CD14-positive monocyte (primary cell): Measurements from ENCODE around the gene GXYLT1. TPM values are rescaled to one million over a fixed set of nuclear protein-coding genes. Genes with fewer than 3 reads are reported as not detected.

Experiments used
- DNase-seq, 3 donors: peaks; one replicate each; pipeline ENCODE4 v3.0.0-alpha.2; 2011 to 2022
- H2AFZ ChIP-seq: 2 replicates; pipeline ENCODE4 v1.6.0; 2012; ENCODE audit warnings: mild to moderate bottlenecking, low read depth, low read length, inconsistent platforms; ENCODE audit not compliant: insufficient read depth, poor library complexity, severe bottlenecking
- H3K27ac ChIP-seq, 2 donors: 1 replicate in 1 of 2; 2 replicates in 1 of 2; pipeline ENCODE4 v1.5.1; 2012 to 2013; ENCODE audit warnings: low read length in 2 of 2, control low read depth in 1 of 2, inconsistent platforms in 1 of 2, low read depth in 1 of 2, mild to moderate bottlenecking in 1 of 2
- H3K27me3 ChIP-seq, 2 donors: one replicate each; pipeline versions ENCODE4 v1.6.0 to v1.6.1; 2011 to 2013; ENCODE audit warnings: low read length in 2 of 2; ENCODE audit not compliant: control insufficient read depth in 2 of 2, insufficient read depth in 2 of 2
- H3K36me3 ChIP-seq, 2 donors: replicated peaks in 1 of 2; 1 replicate in 1 of 2; 2 replicates in 1 of 2; pipeline versions ENCODE4 v1.5.1 to v1.6.1; 2012 to 2013; ENCODE audit warnings: low read length in 2 of 2, control low read depth in 1 of 2, inconsistent platforms in 1 of 2, mild to moderate bottlenecking in 1 of 2; ENCODE audit not compliant: insufficient read depth in 2 of 2, control insufficient read depth in 1 of 2
- H3K4me1 ChIP-seq, 2 donors: 1 replicate in 1 of 2; 2 replicates in 1 of 2; pipeline versions ENCODE4 v1.5.1 to v1.6.1; 2012 to 2013; ENCODE audit warnings: low read length in 2 of 2, control low read depth in 1 of 2, inconsistent platforms in 1 of 2, mild to moderate bottlenecking in 1 of 2, moderate library complexity in 1 of 2; ENCODE audit not compliant: insufficient read depth in 2 of 2, control insufficient read depth in 1 of 2
- H3K4me2 ChIP-seq: replicated peaks from 2 replicates; pipeline ENCODE3; 2012; ENCODE audit warnings: low read length, moderate library complexity, mild to moderate bottlenecking; ENCODE audit not compliant: poor library complexity, severe bottlenecking; ENCODE audit errors: extremely low read depth
- H3K4me3 ChIP-seq, 3 experiments: fragments of 200-600 bp in 1 of 3; sonication (generic) in 1 of 3; replicated peaks in 1 of 3; 1 replicate in 2 of 3; 2 replicates in 1 of 3; pipeline ENCODE4 v1.5.1; 2011 to 2013; ENCODE audit warnings: low read length in 3 of 3, mild to moderate bottlenecking in 3 of 3, control low read depth in 2 of 3, low read depth in 2 of 3, inconsistent platforms in 1 of 3, moderate library complexity in 1 of 3
- H3K79me2 ChIP-seq: 2 replicates; pipeline ENCODE4 v1.6.0; 2012; ENCODE audit warnings: mild to moderate bottlenecking, control low read depth, inconsistent platforms, low read length, moderate library complexity; ENCODE audit not compliant: insufficient read depth
- H3K9ac ChIP-seq: 2 replicates; pipeline ENCODE4 v1.6.0; 2017; ENCODE audit warnings: low read length, mild to moderate bottlenecking; ENCODE audit not compliant: insufficient read depth, poor library complexity, severe bottlenecking
- H3K9me3 ChIP-seq, 2 donors: replicated peaks in 1 of 2; 1 replicate in 1 of 2; 2 replicates in 1 of 2; pipeline versions ENCODE4 v1.5.1 to v1.6.1; 2012 to 2013; ENCODE audit warnings: low read length in 2 of 2, control low read depth in 1 of 2; ENCODE audit not compliant: control insufficient read depth in 1 of 2, insufficient read depth in 1 of 2
- H4K20me1 ChIP-seq: 2 replicates; pipeline ENCODE4 v1.6.0; 2012; ENCODE audit warnings: mild to moderate bottlenecking, low read length, control low read depth, moderate library complexity; ENCODE audit not compliant: insufficient read depth
- H3K27ac Mint-ChIP-seq, 7 donors: one replicate each; pipeline ENCODE4 v1.8.0; 2020; ENCODE audit warnings: mild to moderate bottlenecking in 7 of 7, mixed read lengths in 7 of 7, moderate library complexity in 6 of 7, inconsistent platforms in 2 of 7
- H3K27me3 Mint-ChIP-seq, 3 donors: one replicate each; pipeline ENCODE4 v1.8.0; 2021 to 2022; ENCODE audit warnings: low read depth in 3 of 3, mild to moderate bottlenecking in 3 of 3, mixed read lengths in 3 of 3, moderate library complexity in 3 of 3, inconsistent platforms in 1 of 3
- H3K36me3 Mint-ChIP-seq, 2 donors: one replicate each; pipeline ENCODE4 v1.8.0; 2020; ENCODE audit warnings: mixed read lengths in 2 of 2, inconsistent platforms in 1 of 2, mild to moderate bottlenecking in 1 of 2
- H3K4me1 Mint-ChIP-seq: one replicate; pipeline ENCODE4 v1.8.0; 2020; ENCODE audit warnings: mild to moderate bottlenecking, mixed read lengths
- H3K4me3 Mint-ChIP-seq, 2 donors: one replicate each; pipeline ENCODE4 v1.8.0; 2020; ENCODE audit warnings: mild to moderate bottlenecking in 2 of 2, mixed read lengths in 2 of 2, moderate library complexity in 1 of 2
- H3K9me3 Mint-ChIP-seq, 7 donors: one replicate each; pipeline ENCODE4 v1.8.0; 2020 to 2022; ENCODE audit warnings: mixed read lengths in 7 of 7, mild to moderate bottlenecking in 6 of 7, moderate library complexity in 6 of 7, inconsistent platforms in 2 of 7
- CTCF ChIP-seq: fragments of 200-600 bp; IDR thresholded peaks from one replicate; pipeline ENCODE4 v1.8.0; 2022; ENCODE audit warnings: antibody characterized with exemption, mild to moderate bottlenecking
- WGBS: methylation state at CpG from one replicate; pipeline ENCODE4 v1.1.5; 2013; ENCODE audit warnings: missing lambda C conversion rate; ENCODE audit not compliant: insufficient coverage; 5-methylcytosine and 5-hydroxymethylcytosine counted together
- intact Hi-C, 2 donors: fragments of 100-400 bp; cut with micrococcal nuclease; formaldehyde crosslinking; loops; one replicate each; pipeline versions ENCODE4 v1.15.0 to v1.15.1; 2023
- polyA plus RNA-seq, 3 donors: library from polyadenylated mRNA; depleted of rRNA in 1 of 3; unstranded in 2 of 3; stranded (reverse) in 1 of 3; fragments of 300-500 nt in 2 of 3; fragments of >200 nt in 1 of 3; fragmentation: Illumina TruSeq in 2 of 3; gene quantifications; 1 replicate in 2 of 3; 2 replicates in 1 of 3; pipeline ENCODE4 v1.2.3, GENCODE V29; 2012 to 2021

GXYLT1 gene
- polyA plus RNA-seq, 3 donors = 2.5 to 7.1 (median 4.9) TPM

- DNase-seq = no peak
- intact Hi-C loops = no loop called here
- Histone ChIP-seq H3K9me3 (no peaks in the 10 kb centered on the region), H3K4me2 (no peak overlapping the region), H3K27me3 (no peaks in the 10 kb centered on the region), H3K4me3 (no peak overlapping the region), H3K4me1 (peaks cover 12 to 19% of the 10 kb centered on the region in 2 donors), H3K27ac (no peak overlapping the region), H3K79me2 (peaks cover 7% of the 10 kb centered on the region), H3K36me3 (peaks cover 2 to 31% of the 10 kb centered on the region in 2 donors), H3K9ac (no peak overlapping the region), H4K20me1 (no peaks in the 10 kb centered on the region), H2AFZ (no peak overlapping the region)
- no peak overlapping the region for H3K4me3 Mint-ChIP-seq
- H3K27me3 Mint-ChIP-seq = no peaks in the 10 kb centered on the region
- WGBS = no CpG with 5 or more reads among the region's 2 CpGs
- H3K9me3 Mint-ChIP-seq = peaks cover 0 to 2% (median 0%) of the 10 kb centered on the region in 7 donors
- peaks cover 23% of the 10 kb centered on the region in 2 donors for H3K36me3 Mint-ChIP-seq
- H3K4me1 Mint-ChIP-seq = peaks cover 25% of the 10 kb centered on the region
- no peak overlapping the region for H3K27ac Mint-ChIP-seq
- no peak for TF ChIP-seq CTCF
Measured at GRCh38 chr12:42182394-42182793, 37.7 kb upstream of the GXYLT1 start.

DNA sequence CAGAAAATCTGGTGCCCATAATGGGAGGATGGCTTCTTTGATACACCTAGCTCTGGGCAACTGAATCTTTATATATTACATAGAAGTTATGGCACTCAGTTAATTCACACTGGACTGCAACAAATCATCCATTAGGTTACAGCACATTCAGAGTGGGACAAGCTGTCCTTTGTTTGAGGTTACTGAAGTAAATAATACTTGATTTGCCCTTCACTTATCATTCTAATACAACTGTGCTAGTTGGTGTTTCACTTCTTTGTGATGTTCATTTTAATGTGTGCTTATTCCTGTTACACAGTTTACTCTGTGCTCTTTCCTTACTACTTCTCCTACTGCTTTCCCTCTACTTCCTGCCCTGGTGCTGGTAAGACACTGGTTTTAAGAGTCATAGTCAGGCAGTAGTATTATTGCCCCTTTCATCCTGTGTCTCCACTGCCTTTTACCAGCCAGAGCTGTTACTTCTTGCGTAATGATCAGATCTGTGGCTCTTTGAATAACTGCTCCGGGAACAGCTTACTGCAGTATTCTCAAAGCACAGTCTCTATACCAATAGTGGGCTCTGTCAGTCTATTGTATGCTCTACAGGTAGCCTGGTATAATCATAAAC is 36.4 kb upstream of the GXYLT1 start:
- Histone ChIP-seq H2AFZ (no peak overlapping the region), H3K9me3 (no peaks in the 10 kb centered on the region), H3K27ac (peak overlapping the region in 1 of 2 donors; percentile 33), H3K36me3 (peaks cover 2 to 44% of the 10 kb centered on the region in 2 donors), H3K27me3 (no peaks in the 10 kb centered on the region), H4K20me1 (no peaks in the 10 kb centered on the region), H3K4me3 (no peak overlapping the region), H3K4me1 (peaks cover 3 to 7% of the 10 kb centered on the region in 2 donors), H3K4me2 (no peak overlapping the region), H3K9ac (no peak overlapping the region), H3K79me2 (peaks cover 7% of the 10 kb centered on the region)
- no peak for TF ChIP-seq CTCF
- no CpG with 5 or more reads among the region's 2 CpGs for WGBS
- peaks cover 0 to 4% (median 2%) of the 10 kb centered on the region in 7 donors for H3K9me3 Mint-ChIP-seq
- peak overlapping the region in 5 of 7 donors; percentile 10 to 68 (median 34) for H3K27ac Mint-ChIP-seq
- peak in 2 of 3 donors; percentile 1 to 15 for DNase-seq
- peaks cover 20% of the 10 kb centered on the region for H3K4me1 Mint-ChIP-seq
- H3K27me3 Mint-ChIP-seq = no peaks in the 10 kb centered on the region
- peaks cover 33 to 35% of the 10 kb centered on the region in 2 donors for H3K36me3 Mint-ChIP-seq
- intact Hi-C loops = no loop called here
- no peak overlapping the region for H3K4me3 Mint-ChIP-seq
